HTR-8/SVneo (cell line): ENCODE measurements around the gene PRIM2.
"Not testable (repeated sequence)": the region's sequence is repeated elsewhere in the genome, so short reads cannot be mapped to it uniquely, and the experiment has no call there.

Experiments used
- DNase-seq: peaks from one replicate; pipeline ENCODE4 v3.0.0; 2011; ENCODE audit warnings: low spot score, mixed read lengths; ENCODE audit not compliant: insufficient read length
- FAIRE-seq: peaks from 2 replicates; lab custom pipeline; 2011; peaks lifted over from hg19 to GRCh38; lab: Jason Lieb, UNC

PRIM2 gene

GRCh38 chr6:57551961-57552360 is 234.5 kb downstream of the PRIM2 start:
- FAIRE-seq = peak; percentile 77
- not testable (repeated sequence) for DNase-seq

GRCh38 chr6:57557855-57558254 is 240.4 kb downstream of the PRIM2 start:
- DNase-seq, FAIRE-seq: not testable (repeated sequence)

- FAIRE-seq, DNase-seq: not testable (repeated sequence)
Observed at GRCh38 chr6:57559170-57559569, 241.7 kb downstream of the PRIM2 start.

GRCh38 chr6:57562233-57562632 is 244.8 kb downstream of the PRIM2 start:
- peak; percentile 9 for FAIRE-seq
- not testable (repeated sequence) for DNase-seq

GRCh38 chr6:57572119-57572518 is 254.7 kb downstream of the PRIM2 start:
- peak; percentile 20 for FAIRE-seq

GRCh38 chr6:57572844-57573243 is 255.4 kb downstream of the PRIM2 start:
- DNase-seq, FAIRE-seq: not testable (repeated sequence)

More at GRCh38 chr6:57572119-57572518, 254.7 kb downstream of the PRIM2 start:
- DNase-seq = not testable (repeated sequence)

GRCh38 chr6:57577023-57577422 is 259.6 kb downstream of the PRIM2 start:
- FAIRE-seq, DNase-seq: not testable (repeated sequence)

- not testable (repeated sequence) for DNase-seq
Observed at GRCh38 chr6:57579489-57579888, 262.1 kb downstream of the PRIM2 start.

GRCh38 chr6:57581586-57581985 is 264.2 kb downstream of the PRIM2 start:
- FAIRE-seq, DNase-seq: not testable (repeated sequence)

More at GRCh38 chr6:57579489-57579888, 262.1 kb downstream of the PRIM2 start:
- FAIRE-seq = not testable (repeated sequence)

- not testable (repeated sequence) for FAIRE-seq, DNase-seq
Observed at GRCh38 chr6:57601105-57601504, 283.7 kb downstream of the PRIM2 start.

- FAIRE-seq = not testable (repeated sequence)
Observed at GRCh38 chr6:57605303-57605702, 287.9 kb downstream of the PRIM2 start.

GRCh38 chr6:57606331-57606730 is 288.9 kb downstream of the PRIM2 start:
- peak; percentile 20 for FAIRE-seq
- not testable (repeated sequence) for DNase-seq

More at GRCh38 chr6:57605303-57605702, 287.9 kb downstream of the PRIM2 start:
- DNase-seq = not testable (repeated sequence)

GRCh38 chr6:57610612-57611011 is 293.2 kb downstream of the PRIM2 start:
- FAIRE-seq = not testable (repeated sequence)

GRCh38 chr6:57618959-57619358 is 301.5 kb downstream of the PRIM2 start:
- FAIRE-seq, DNase-seq: not testable (repeated sequence)

More at GRCh38 chr6:57610612-57611011, 293.2 kb downstream of the PRIM2 start:
- DNase-seq = not testable (repeated sequence)

GRCh38 chr6:57631773-57632172 is 314.3 kb downstream of the PRIM2 start:
- peak; percentile 46 for FAIRE-seq
- not testable (repeated sequence) for DNase-seq

GRCh38 chr6:57658526-57658925 is 341.1 kb downstream of the PRIM2 start:
- not testable (repeated sequence) for DNase-seq
- peak; percentile 13 for FAIRE-seq

GRCh38 chr6:57659794-57660193 is 342.4 kb downstream of the PRIM2 start:
- not testable (repeated sequence) for DNase-seq, FAIRE-seq

- DNase-seq, FAIRE-seq: not testable (repeated sequence)
Observed at GRCh38 chr6:57660940-57661339, 343.5 kb downstream of the PRIM2 start.

GRCh38 chr6:57668108-57668507 is 350.7 kb downstream of the PRIM2 start:
- not testable (repeated sequence) for DNase-seq, FAIRE-seq

- DNase-seq, FAIRE-seq: not testable (repeated sequence)
Observed at GRCh38 chr6:57671237-57671636, 353.8 kb downstream of the PRIM2 start.

- DNase-seq, FAIRE-seq: not testable (repeated sequence)
Observed at GRCh38 chr6:57671937-57672627, 354.7 kb downstream of the PRIM2 start.
